NCI-H345 (cell line): Measurements from ENCODE around the gene SNAPC3.

Source experiments
- DNase-seq: peaks from one replicate; lab custom pipeline; 2025; lab: John Stamatoyannopoulos, UW

Gene SNAPC3

GRCh38 chr9:15492485-15493150 lies 69.9 kb downstream of the SNAPC3 start:
- no peak for DNase-seq

GRCh38 chr9:15498246-15498995 lies 75.7 kb downstream of the SNAPC3 start:
- DNase-seq = no peak

- DNase-seq = no peak
Observed at GRCh38 chr9:15499139-15499538, 76.5 kb downstream of the SNAPC3 start.

GRCh38 chr9:15501179-15501578 lies 78.5 kb downstream of the SNAPC3 start:
- peak; percentile 2 for DNase-seq

DNA sequence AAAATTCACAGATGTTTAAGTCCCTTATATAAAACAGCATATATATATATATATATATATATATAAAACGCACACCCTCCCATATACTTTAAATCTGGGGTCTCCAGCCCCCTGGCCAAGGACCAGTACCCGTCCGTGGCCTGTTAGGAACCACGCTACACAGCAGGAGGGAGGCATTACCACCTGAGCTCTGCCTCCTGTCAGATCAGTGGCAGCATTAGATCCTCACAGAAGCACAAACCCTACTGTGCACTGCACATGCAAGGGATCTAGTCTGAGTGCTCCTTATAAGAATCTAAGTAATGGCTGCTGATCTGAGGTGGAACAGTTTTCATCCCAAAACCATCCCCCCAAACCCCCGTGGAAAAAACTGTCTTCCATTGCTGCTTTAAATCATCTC lies 79.1 kb downstream of the SNAPC3 start:
- no peak for DNase-seq

DNA sequence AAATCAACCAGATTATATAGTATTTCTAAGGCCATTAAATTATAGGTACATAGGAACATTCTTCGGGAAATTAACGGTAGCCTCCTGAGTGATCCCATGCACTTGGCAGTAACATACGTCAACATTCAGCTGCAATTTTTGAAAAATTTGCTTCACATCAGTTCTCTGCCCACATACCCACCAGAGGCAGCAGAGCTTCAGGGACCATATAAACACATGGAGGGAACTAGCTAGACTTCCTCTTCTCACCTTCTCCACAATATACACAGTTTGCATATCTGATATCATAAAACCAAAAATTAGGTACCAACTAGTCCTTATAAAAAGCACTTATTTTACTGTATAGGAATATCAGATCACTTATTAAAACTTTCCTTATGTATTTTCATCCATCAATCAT lies 83.2 kb downstream of the SNAPC3 start:
- DNase-seq = no peak

GRCh38 chr9:15509931-15510788 lies 87.5 kb downstream of the SNAPC3 start:
- peak; percentile 53 for DNase-seq

DNA sequence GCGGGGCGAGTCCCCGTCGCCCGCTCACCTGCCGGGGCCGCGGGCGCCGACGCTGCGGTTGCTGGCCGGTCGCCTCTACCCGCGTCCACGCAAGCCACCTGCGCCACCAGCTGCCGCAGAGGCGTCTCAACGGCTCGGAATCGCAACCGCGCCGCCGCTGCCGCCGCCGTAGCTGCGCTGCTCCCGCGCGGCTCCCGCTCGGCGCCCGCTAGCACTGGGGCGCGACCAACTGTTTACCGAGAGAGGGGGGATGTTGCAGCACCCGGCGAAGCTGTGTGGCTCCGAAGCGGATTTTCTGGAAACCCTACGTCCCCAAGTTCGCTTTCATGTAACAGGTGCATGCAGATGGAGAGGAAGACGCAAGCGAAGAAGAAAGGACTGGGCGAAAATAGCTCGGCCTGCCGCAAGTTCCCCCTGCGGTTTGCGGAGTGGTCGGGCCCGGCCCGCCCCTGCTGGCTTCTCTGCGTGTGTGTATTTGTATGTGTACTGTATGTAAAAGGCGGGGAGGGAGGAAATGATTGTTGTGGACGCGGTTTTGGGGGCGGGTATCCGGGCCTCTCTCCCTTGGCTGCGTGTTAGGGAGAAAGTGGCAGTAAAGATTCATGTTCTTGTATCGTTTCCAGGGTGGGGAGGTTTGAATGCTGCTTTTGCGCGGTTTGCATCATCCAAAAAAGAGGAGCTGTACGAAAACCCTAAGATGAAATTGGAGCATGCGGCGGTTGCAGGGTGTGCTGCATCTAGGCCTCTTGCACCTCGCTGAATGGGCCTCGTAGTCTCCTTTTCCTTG lies 88.3 kb downstream of the SNAPC3 start, which contains the start of gene PSIP1:
Gene PSIP1 (minus strand): TSS at position 182 of the 787 bp plus-strand sequence. CDS start 782 bp downstream, outside the sequence.
- DNase-seq = peak; percentile 92
